Upper lobe of left lung (tissue), 6 donors: ENCODE results near the gene SHISA2. TPM values are rescaled to one million over a fixed set of nuclear protein-coding genes. Genes with fewer than 3 reads are reported as not detected.

Experiments
- ATAC-seq, 2 donors: fragments of 200-7000 bp; cut with Tn5 transposase; one replicate each; pipeline ENCODE4 v1.9.1; 2022; ENCODE audit warnings: mild to moderate bottlenecking in 2 of 2, moderate library complexity in 2 of 2; ENCODE audit not compliant: low FRiP score in 2 of 2
- DNase-seq, 2 donors: peaks; one replicate each; pipeline ENCODE4 v3.0.0-alpha.2; 2019 to 2020
- H3K27ac ChIP-seq, 4 donors: fragments of 200-600 bp; sonication (generic); one replicate each; pipeline ENCODE4 v1.5.1; 2016 to 2019
- H3K27me3 ChIP-seq, 4 donors: fragments of 200-600 bp; sonication (generic); one replicate each; pipeline ENCODE4 v1.5.1; 2017 to 2019
- H3K36me3 ChIP-seq, 4 donors: fragments of 200-600 bp; sonication (generic); one replicate each; pipeline ENCODE4 v1.5.1; 2016 to 2019
- H3K4me1 ChIP-seq, 4 donors: fragments of 200-600 bp; sonication (generic); one replicate each; pipeline ENCODE4 v1.5.1; 2018 to 2019
- H3K4me3 ChIP-seq, 4 donors: fragments of 200-600 bp; sonication (generic); one replicate each; pipeline ENCODE4 v1.5.1; 2017 to 2019; ENCODE audit warnings: mild to moderate bottlenecking in 2 of 4, moderate library complexity in 1 of 4
- H3K9me3 ChIP-seq, 4 donors: fragments of 200-600 bp; sonication (generic); one replicate each; pipeline ENCODE4 v1.5.1; 2018 to 2019
- CTCF ChIP-seq, 6 experiments: fragments of 450-650 bp in 4 of 6; fragments of 200-600 bp in 2 of 6; sonication (generic) in 2 of 6; IDR thresholded peaks; one replicate each; pipeline ENCODE4 v1.5.1; 2016 to 2019; ENCODE audit warnings: antibody characterized with exemption in 6 of 6
- EP300 ChIP-seq, 4 donors: sonication (generic); formaldehyde crosslinking; IDR thresholded peaks; one replicate each; pipeline ENCODE4 v1.5.1; 2017; ENCODE audit warnings: antibody characterized with exemption in 4 of 4, control low read depth in 2 of 4
- POLR2A ChIP-seq, 4 donors: fragments of 450-650 bp; IDR thresholded peaks; one replicate each; pipeline ENCODE4 v1.5.1; 2016 to 2017; ENCODE audit warnings: antibody characterized with exemption in 4 of 4, mild to moderate bottlenecking in 2 of 4
- POLR2AphosphoS5 ChIP-seq, 2 donors: sonication (generic); formaldehyde crosslinking; IDR thresholded peaks; one replicate each; pipeline ENCODE4 v1.5.1; 2017; ENCODE audit warnings: antibody characterized with exemption in 2 of 2
- WGBS, 2 donors: methylation state at CpG; one replicate each; pipeline ENCODE4 v1.1.5; 2017 to 2018; 5-methylcytosine and 5-hydroxymethylcytosine counted together
- total RNA-seq, 6 donors: library from RNA; depleted of rRNA in 4 of 6; stranded (reverse); fragments of >200 nt in 4 of 6; gene quantifications; one replicate each; pipeline versions ENCODE4 v1.1.0 to v1.2.1, GENCODE V29; 2016 to 2021
- donor health status: DM: no; HTN: no; CAD: no; lungs with moderate emphysema.
- donor health status: DM: no; HTN: yes; CAD: no; lungs with severe emphysema.

The SHISA2 gene
- total RNA-seq, 6 donors from 2014 or later = 7.3 to 19.9 (median 13.4) TPM

GRCh38 chr13:26024558-26024957 lies 27.3 kb downstream of the SHISA2 start:
- WGBS, 2 donors = 49 to 62% methylated on average over 9 of the region's 9 CpGs
- Histone ChIP-seq H3K4me1 (peaks cover 0 to 24% (median 3%) of the 10 kb centered on the region in 4 donors), H3K36me3 (no peaks in the 10 kb centered on the region), H3K27me3 (no peaks in the 10 kb centered on the region), H3K27ac (peak overlapping the region in 2 of 4 donors; percentile 24 to 54), H3K9me3 (no peaks in the 10 kb centered on the region), H3K4me3 (no peak overlapping the region)
- no peak for TF ChIP-seq CTCF (IDR thresholded peaks at IDR 0.05)
- TF ChIP-seq POLR2AphosphoS5 (IDR thresholded peaks at IDR 0.05) = no peak
- no peak for TF ChIP-seq POLR2A (IDR thresholded peaks at IDR 0.05)
- no peak for TF ChIP-seq EP300 (IDR thresholded peaks at IDR 0.05)
- peak; percentile 27 to 42 for DNase-seq
- ATAC-seq = no peak

GRCh38 chr13:26022538-26023292 lies 29.1 kb downstream of the SHISA2 start:
- Histone ChIP-seq H3K4me3 (no peak overlapping the region), H3K36me3 (no peaks in the 10 kb centered on the region), H3K27ac (peak overlapping the region in 1 of 4 donors; percentile 60), H3K9me3 (no peaks in the 10 kb centered on the region), H3K27me3 (no peaks in the 10 kb centered on the region), H3K4me1 (peaks cover 0 to 41% (median 10%) of the 10 kb centered on the region in 4 donors)
- DNase-seq = peak; percentile 59 to 89
- no peak for TF ChIP-seq CTCF (IDR thresholded peaks at IDR 0.05)
- TF ChIP-seq POLR2AphosphoS5 (IDR thresholded peaks at IDR 0.05) = peak; percentile 34 to 44
- 52 to 61% methylated on average over 12 to 13 of the region's 13 CpGs for WGBS, 2 donors
- ATAC-seq = peak; percentile 57 to 79

GRCh38 chr13:26021956-26022355 lies 29.9 kb downstream of the SHISA2 start:
- Histone ChIP-seq H3K27me3 (no peaks in the 10 kb centered on the region), H3K9me3 (no peaks in the 10 kb centered on the region), H3K4me1 (peaks cover 0 to 46% (median 11%) of the 10 kb centered on the region in 4 donors), H3K4me3 (no peak overlapping the region), H3K27ac (peak overlapping the region in 1 of 4 donors; percentile 21), H3K36me3 (no peaks in the 10 kb centered on the region)
- TF ChIP-seq EP300 (IDR thresholded peaks at IDR 0.05) (no peak), POLR2AphosphoS5 (IDR thresholded peaks at IDR 0.05) (no peak), POLR2A (IDR thresholded peaks at IDR 0.05) (no peak)
- 81 to 87% methylated on average over 3 of the region's 3 CpGs for WGBS, 2 donors
- DNase-seq (no peak), ATAC-seq (no peak)

DNA sequence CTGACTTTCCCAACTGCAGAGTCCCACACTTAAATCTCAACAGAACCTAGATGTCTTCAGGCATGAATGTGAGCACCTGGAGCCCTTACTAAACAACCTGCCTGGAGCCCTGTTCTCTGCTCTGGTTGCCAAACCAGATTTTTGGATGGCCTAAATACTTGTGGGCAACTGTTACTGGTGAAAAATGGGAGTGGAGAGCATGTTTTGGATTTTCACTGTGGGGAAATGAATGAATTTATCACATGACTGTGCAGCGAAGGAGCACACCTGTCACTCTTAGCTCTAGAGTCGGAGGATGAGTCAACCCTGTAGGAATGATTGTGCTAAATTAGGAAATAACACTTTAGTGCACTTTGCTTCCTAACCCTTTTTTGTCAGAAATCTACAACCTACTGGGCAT lies 30.3 kb downstream of the SHISA2 start:
- TF ChIP-seq CTCF (IDR thresholded peaks at IDR 0.05) (no peak), POLR2A (IDR thresholded peaks at IDR 0.05) (no peak), POLR2AphosphoS5 (IDR thresholded peaks at IDR 0.05) (no peak), EP300 (IDR thresholded peaks at IDR 0.05) (no peak)
- Histone ChIP-seq H3K4me1 (peaks cover 0 to 47% (median 12%) of the 10 kb centered on the region in 4 donors), H3K4me3 (no peak overlapping the region), H3K27me3 (no peaks in the 10 kb centered on the region), H3K27ac (peak overlapping the region in 1 of 4 donors; percentile 21), H3K9me3 (no peaks in the 10 kb centered on the region), H3K36me3 (no peaks in the 10 kb centered on the region)
- DNase-seq = no peak
- ATAC-seq = no peak
- 59 to 72% methylated on average over 2 of the region's 2 CpGs for WGBS, 2 donors

DNA sequence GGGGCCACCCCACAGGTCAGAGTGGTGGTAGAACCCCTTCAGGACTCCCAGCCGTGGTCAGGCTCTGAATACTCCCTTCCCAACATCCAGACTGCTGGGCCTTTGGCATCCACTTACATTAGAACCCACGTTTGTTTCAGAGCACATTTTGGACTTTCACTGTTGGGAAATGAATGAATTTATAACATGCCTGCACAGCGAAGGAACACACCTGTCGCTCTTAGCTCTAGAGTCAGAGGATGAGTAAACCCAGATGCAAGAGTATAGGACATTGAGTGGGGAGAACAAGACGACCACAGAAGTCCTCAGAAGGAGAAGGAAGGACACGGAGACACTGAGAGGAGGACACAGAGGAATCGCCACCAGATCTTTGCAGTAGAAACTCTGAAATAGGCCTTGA lies 30.9 kb downstream of the SHISA2 start:
- DNase-seq (no peak), ATAC-seq (no peak)
- Histone ChIP-seq H3K4me1 (peaks cover 0 to 48% (median 12%) of the 10 kb centered on the region in 4 donors), H3K36me3 (no peaks in the 10 kb centered on the region), H3K27ac (no peak overlapping the region), H3K4me3 (no peak overlapping the region), H3K27me3 (no peaks in the 10 kb centered on the region), H3K9me3 (no peaks in the 10 kb centered on the region)
- no peak for TF ChIP-seq EP300 (IDR thresholded peaks at IDR 0.05)
- TF ChIP-seq CTCF (IDR thresholded peaks at IDR 0.05) = no peak
- TF ChIP-seq POLR2AphosphoS5 (IDR thresholded peaks at IDR 0.05) = no peak
- no peak for TF ChIP-seq POLR2A (IDR thresholded peaks at IDR 0.05)
- WGBS, 2 donors = 81 to 87% methylated on average over 7 of the region's 7 CpGs
